NCI-H146 treated with DMSO at 0.1 percent for 48 hours (cell line): ENCODE data around the gene APOBEC3H.

Source experiments
- DNase-seq: peaks from one replicate; lab custom pipeline; 2025; ENCODE audit not compliant: unreplicated experiment; lab: John Stamatoyannopoulos, UW

APOBEC3H gene

GRCh38 chr22:39133871-39134270 is 36.8 kb downstream of the APOBEC3H start:
- no peak for DNase-seq

DNA sequence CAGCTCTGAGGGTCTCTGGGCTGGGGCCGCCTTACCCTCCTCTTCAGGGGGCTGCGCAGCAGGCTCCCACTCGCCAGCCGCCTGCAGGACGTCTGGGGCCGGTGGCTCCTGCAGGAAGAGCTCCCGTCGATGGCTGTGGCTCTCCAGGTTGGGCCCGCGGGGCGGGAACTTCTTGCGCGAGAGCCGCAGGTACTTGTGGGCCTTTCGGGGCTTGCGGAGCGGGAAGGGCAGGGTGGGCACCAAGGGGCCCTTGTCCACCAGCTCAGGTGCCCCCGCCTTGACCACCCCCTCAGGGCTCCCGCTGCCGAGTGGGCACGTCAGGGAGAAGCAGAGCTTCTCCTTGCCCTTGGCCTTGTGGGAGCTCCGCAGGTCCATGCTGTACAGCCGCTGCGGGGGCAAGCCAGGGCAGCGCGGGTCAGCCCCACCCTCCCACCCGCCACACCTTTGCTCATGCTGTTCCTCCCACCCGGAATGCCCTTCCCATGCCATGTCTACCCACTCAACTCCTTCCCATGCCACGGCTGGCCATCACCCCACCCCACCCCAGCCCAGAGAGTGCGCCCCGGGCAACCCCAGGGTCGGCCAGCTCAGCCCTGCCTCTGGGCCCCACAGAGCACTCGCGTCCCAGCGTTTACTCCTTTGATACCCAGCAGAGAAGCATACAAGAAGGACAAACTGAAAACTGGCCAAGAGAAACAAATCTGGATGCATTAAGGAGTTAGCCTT is 37.5 kb downstream of the APOBEC3H start:
- DNase-seq: no peak

- DNase-seq: no peak
Measured at GRCh38 chr22:39135092-39135896, 38.2 kb downstream of the APOBEC3H start.

DNA sequence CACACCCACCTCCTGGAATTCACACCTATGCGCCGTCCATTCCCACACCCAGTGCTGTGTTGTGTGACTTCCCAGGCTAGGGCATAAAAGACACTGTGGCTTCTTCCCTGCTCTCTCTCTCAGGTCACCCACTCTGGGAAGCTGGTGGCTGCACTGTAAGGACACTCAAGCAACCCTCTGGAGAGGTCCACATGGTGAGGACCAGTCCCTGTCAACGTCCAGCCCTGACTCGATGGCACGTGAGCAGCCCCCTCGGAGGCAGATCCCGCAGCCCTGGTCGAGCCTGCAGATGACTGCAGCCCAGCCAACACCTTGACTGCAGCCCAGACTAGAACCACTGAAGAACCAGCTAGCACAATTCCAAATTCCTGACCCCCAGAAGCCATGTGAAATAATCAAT is 39.3 kb downstream of the APOBEC3H start:
- DNase-seq: no peak

DNA sequence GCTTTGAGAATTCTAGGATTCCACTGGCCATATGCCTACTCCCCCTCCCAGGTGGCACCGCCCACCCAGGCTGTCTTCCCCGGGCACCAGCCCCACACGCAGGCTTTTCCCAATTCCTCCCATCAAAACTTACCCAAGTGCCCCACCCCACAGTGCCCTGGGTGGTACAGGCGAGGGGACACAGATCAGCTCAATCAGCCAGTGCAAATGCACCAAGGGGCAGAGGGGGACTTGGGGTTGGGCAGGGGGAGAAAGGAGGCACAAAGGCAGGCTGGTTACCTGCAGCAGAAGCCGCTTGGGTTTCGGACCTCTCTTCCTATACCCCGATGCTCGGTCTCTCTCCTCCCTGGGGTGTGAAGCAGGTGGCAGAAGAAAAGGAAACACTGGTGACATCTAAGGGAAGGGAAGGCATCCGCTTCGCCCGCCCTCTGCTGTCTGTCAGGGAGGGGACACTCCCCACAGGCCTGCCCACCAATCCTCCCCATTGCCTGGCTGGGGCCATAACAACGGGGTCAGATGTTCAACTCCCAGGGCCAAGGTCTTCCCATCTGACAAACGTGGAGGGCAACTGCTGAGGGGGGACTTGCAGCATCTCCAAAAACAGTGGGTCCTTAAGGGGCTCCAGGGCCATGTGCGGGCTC is 41.4 kb downstream of the APOBEC3H start:
- DNase-seq: no peak

DNA sequence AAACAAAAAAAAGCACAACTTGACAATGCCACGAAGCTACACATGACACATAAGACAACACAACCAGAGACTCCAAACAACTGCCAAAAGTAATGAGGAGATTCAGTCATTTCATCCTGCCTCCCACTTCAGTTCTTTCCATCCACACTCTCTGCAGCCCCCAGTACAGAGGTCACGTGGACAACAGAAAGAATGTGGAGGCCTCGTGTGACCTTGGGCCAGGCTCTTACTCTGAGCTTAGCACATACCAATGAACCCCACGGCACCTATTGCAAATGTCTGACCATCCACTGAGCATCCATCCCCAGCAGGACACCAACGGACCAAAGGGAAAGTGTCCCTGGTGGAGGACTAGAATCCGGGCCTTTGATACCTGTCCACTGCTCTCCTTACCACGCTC is 42.9 kb downstream of the APOBEC3H start:
- DNase-seq: no peak

- DNase-seq: no peak
Measured at GRCh38 chr22:39142088-39142680, 45.1 kb downstream of the APOBEC3H start.

- no peak for DNase-seq
Measured at GRCh38 chr22:39144101-39144767, 47.2 kb downstream of the APOBEC3H start.

DNA sequence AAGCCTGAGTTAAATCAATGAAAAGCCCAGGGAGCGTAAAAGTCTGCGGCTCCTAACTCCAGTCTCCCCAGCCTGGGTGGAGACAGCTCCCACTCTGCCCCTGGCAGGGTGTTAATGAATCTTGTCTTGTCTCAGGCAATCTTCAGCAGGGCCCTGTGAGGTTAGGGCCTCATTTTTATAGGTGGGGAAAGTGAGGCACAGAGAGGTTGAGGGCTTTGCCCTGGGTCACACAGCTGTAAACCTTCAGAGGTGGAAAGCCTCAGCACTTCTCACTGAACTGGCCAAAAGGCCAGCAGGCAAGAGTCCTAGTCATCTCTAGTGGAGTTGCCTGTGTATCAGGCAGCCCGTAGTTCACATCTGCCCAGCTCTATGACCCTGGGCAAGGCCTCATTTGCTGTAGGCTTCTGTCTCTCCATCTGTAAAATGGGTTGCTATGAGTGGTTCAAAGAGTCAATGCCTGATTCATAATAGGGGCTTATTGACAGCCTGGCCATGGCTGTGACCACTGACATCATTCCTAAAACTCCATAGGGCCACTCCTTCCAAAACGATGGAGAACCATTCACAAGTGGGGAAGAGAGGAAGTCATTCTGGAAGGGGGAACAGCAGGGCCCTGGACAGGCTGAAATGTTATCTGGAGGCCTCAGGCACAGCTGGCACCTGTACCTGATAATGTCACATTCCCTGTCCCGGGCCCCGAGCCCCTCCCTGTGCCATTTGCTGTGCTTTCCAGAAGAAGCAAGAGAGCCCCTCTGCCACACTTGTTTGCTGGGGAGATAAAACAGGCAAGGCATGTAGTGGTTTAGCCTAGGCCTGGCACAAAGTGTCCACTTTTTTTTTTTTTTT is 49.4 kb downstream of the APOBEC3H start:
- DNase-seq: no peak

GRCh38 chr22:39147335-39148025 is 50.4 kb downstream of the APOBEC3H start:
- DNase-seq: no peak

DNA sequence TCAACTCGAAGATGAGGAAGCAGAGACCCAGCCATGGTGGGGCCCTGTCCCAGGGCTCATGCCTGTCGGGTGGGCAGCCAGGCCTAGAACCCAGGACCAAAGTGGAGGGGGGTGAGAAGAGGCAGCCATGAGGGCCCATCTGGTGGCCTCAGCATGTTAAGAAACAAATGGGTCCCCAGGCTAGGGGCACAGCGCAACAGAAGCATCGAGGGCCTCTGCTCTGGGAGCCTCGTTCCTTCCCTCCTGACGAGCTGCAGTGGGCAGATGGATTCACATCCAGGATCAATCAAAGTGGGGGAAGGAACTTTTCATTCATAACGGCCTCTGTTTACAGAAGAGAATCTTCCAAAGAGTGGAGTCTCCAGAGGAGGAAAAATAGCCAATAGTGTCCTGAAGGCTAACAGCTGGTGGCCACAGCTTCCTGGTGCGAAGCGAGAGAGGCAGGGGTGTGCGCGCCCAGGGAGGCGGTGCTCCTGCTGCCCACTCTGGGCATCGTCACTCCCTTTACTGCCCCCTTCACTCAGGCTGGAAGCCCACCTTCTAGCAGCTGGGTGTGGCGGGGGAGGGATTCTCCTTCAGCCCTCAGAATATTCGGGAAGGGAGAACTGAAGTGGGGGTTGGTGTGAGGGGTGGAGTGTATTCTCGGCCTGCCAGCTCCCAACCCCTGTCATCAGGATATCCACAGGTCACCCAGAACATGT is 51.1 kb downstream of the APOBEC3H start:
- no peak for DNase-seq

GRCh38 chr22:39148727-39149535 is 51.9 kb downstream of the APOBEC3H start:
- no peak for DNase-seq

DNA sequence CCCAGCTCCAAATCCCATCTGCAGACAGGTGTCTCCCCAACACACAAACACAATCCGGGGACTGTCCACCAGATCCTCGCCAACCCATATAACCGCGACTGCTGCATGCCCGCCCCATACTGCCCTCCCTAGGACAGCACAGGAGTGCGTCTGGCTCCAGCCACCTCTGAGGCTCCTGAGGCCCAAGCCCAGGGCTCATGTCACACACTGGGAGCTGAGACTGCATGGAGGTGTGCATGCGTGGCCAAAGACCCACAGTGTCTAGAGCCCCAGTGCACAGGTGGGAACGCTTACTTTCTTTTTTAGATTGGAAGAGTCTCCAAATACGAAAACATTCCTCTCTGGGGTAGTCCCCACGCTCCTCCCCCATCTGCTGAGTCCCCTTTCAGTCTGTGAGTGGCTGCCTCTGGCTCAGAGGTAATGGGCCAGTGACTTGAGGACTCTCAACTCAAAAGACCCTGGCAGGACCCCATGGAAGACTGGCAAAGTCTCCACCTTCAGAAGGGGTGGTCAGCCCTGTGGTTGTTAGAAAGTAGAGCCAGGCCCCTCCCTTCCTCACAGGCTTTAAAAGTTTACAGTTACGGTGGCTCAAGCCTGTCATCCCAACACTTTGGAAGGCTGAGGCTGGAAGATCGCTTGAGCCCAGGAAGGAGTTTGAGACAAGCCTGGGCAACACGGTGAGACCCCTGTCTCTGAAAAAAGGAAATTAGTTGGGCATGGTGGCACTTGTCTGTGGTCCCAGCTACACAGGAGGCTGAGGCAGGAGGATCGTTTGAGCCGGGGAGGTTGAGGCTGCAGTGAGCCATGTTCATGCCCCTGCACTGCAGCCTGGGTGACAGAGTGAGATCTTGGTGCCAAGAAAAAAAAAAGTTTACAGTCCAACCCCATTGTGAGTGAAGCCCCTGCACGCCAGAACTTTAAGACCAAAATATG is 53.1 kb downstream of the APOBEC3H start:
- no peak for DNase-seq

- DNase-seq: no peak
Measured at GRCh38 chr22:39150848-39151215, 53.8 kb downstream of the APOBEC3H start.

GRCh38 chr22:39151329-39151975 is 54.4 kb downstream of the APOBEC3H start:
- DNase-seq: no peak

- DNase-seq: no peak
Measured at GRCh38 chr22:39152024-39152510, 55.0 kb downstream of the APOBEC3H start.
